NB4 (cell line): ENCODE data around the gene DOCK3.

Experiments used
- DNase-seq: peaks from one replicate; pipeline ENCODE4 v3.0.0; 2010; ENCODE audit warnings: low read depth
- H3K4me3 ChIP-seq: one replicate; pipeline ENCODE4 v1.5.1; 2011; ENCODE audit warnings: mild to moderate bottlenecking, low read depth, low read length, moderate library complexity
- CTCF ChIP-seq: IDR thresholded peaks from one replicate; pipeline ENCODE4 v1.5.1; 2012; ENCODE audit warnings: low read depth, low read length
- MAX ChIP-seq: IDR thresholded peaks from 2 replicates; pipeline ENCODE4 v1.6.1; 2011; ENCODE audit warnings: low read depth, low read length
- MYC ChIP-seq: IDR thresholded peaks from 2 replicates; pipeline ENCODE4 v1.6.1; 2011; ENCODE audit warnings: low read depth, low read length
- POLR2A ChIP-seq: IDR thresholded peaks from 2 replicates; pipeline ENCODE4 v1.6.1; 2011; ENCODE audit warnings: mild to moderate bottlenecking; ENCODE audit not compliant: insufficient read length; ENCODE audit errors: extremely low read depth

Gene DOCK3

GRCh38 chr3:50674349-50675178 is at the start of gene DOCK3:
Gene DOCK3, plus strand, starts transcription at chr3:50674927. Its CDS starts 337 bp downstream, at chr3:50675264.
- H3K4me3 ChIP-seq: no peak within 1 kb of the TSS
- peak; percentile 20 for DNase-seq
- TF ChIP-seq MAX (no peak), POLR2A (no peak), MYC (no peak), CTCF (no peak)

GRCh38 chr3:50625231-50626182 is 49.2 kb upstream of the DOCK3 start:
- H3K4me3 ChIP-seq: no peak overlapping the region
- no peak for DNase-seq
- TF ChIP-seq MYC (no peak), MAX (no peak), CTCF (no peak)

- no peak for DNase-seq
- no peak overlapping the region for H3K4me3 ChIP-seq
- no peak for TF ChIP-seq MAX
- TF ChIP-seq POLR2A: no peak
- TF ChIP-seq MYC: no peak
- TF ChIP-seq CTCF: no peak
These were observed 48.3 kb upstream of the DOCK3 start for GRCh38 chr3:50626401-50626800.

GRCh38 chr3:50627407-50628051 is 47.2 kb upstream of the DOCK3 start:
- TF ChIP-seq MYC (no peak), MAX (no peak), POLR2A (no peak), CTCF (no peak)
- peak; percentile 72 for DNase-seq
- H3K4me3 ChIP-seq: no peak overlapping the region

- no peak for TF ChIP-seq MAX
- no peak for TF ChIP-seq MYC
- TF ChIP-seq POLR2A: no peak
- no peak for TF ChIP-seq CTCF
- no peak overlapping the region for H3K4me3 ChIP-seq
- DNase-seq: no peak
These were observed 46.1 kb upstream of the DOCK3 start for GRCh38 chr3:50628601-50629000.
